ENCODE results near the gene MAGI2.

DNA sequence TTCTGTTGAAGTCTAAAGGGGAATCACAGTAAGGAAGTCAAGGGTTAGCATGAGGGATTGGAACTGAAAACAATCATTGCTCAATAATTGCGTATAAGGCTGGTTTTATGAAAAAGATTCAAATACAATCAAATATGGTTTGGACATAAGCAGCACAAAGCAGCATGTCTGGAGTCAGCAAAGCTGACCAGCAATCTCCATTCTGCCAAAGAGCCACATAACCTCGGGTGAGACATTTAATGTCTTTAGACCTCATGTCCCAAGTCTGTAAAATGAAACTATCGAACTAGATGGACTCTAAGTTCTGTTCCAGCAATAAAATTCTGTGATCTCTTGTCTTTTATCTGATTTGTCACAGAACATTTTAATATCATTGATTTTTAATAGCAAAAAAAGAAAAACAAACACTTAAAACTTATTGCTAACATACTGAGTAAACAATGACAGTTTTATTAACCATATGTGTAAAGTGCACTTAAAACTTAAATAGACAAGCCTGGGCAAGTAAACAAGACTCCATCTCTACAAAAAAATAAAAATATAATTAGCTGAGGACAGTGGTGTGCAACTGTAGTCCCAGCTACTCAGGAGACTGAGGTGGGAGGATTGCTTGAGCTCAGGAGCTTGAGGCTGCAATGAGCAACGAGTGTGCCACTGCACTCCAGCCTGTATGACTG lies 217.0 kb downstream of the MAGI2 start:
- no peak for TF ChIP-seq CTCF (IDR thresholded peaks at IDR 0.05; ENCODE audit: low read depth, low read length, poor library complexity, severe bottlenecking)
- TF ChIP-seq EZH2phosphoT487 (IDR thresholded peaks at IDR 0.05; ENCODE audit: borderline replicate concordance, low read length): no peak
